H1 (cell line): Measurements from ENCODE around the gene TNKS2. TPM values are rescaled to one million over a fixed set of nuclear protein-coding genes. Genes with fewer than 3 reads are reported as not detected.

ENCODE experiments used
- CTCF ChIA-PET: fragments of 300-600 bp; sonication (Branson Sonifier 250); formaldehyde crosslinking; loops from one replicate; lab custom pipeline; 2021; ENCODE audit not compliant: partially characterized antibody; lab: Charles Lee
- POLR2A ChIA-PET: fragments of 300-600 bp; sonication (Branson Sonifier 250); formaldehyde crosslinking; loops from one replicate; lab custom pipeline; 2021; ENCODE audit warnings: inconsistent platforms; ENCODE audit not compliant: partially characterized antibody; lab: Charles Lee
- DNase-seq, 2 experiments: peaks; one replicate each; pipeline versions ENCODE4 v3.0.0 to v3.0.0-alpha.2; 2010 to 2022; ENCODE audit warnings: low spot score in 2 of 2, low read depth in 1 of 2, mixed read lengths in 1 of 2
- FAIRE-seq: peaks from 2 replicates; lab custom pipeline; 2011; peaks lifted over from hg19 to GRCh38; lab: Jason Lieb, UNC
- H2AFZ ChIP-seq: 2 replicates; pipeline ENCODE4 v1.8.1; 2012; ENCODE audit warnings: low read length, inconsistent platforms
- H2AK5ac ChIP-seq: 2 replicates; pipeline ENCODE4 v1.6.1; 2013; ENCODE audit warnings: low read depth, low read length
- H2BK120ac ChIP-seq: replicated peaks from 2 replicates; pipeline ENCODE3; 2013; ENCODE audit warnings: low read depth, low read length, inconsistent platforms
- H2BK12ac ChIP-seq: 2 replicates; pipeline ENCODE4 v1.6.1; 2013; ENCODE audit warnings: low read depth, low read length
- H2BK15ac ChIP-seq: 2 replicates; pipeline ENCODE4 v1.6.1; 2013; ENCODE audit warnings: low read length
- H2BK20ac ChIP-seq: 2 replicates; pipeline ENCODE4 v1.6.1; 2013; ENCODE audit warnings: low read length
- H2BK5ac ChIP-seq: 2 replicates; pipeline ENCODE4 v1.6.1; 2013; ENCODE audit warnings: low read depth, low read length
- H3K14ac ChIP-seq: 2 replicates; pipeline ENCODE4 v1.6.1; 2013; ENCODE audit warnings: inconsistent platforms; ENCODE audit not compliant: insufficient read length
- H3K18ac ChIP-seq: 2 replicates; pipeline ENCODE4 v1.6.1; 2013; ENCODE audit warnings: low read length; ENCODE audit errors: extremely low read depth
- H3K23ac ChIP-seq: 2 replicates; pipeline ENCODE4 v1.6.1; 2013; ENCODE audit warnings: inconsistent platforms; ENCODE audit not compliant: insufficient read length
- H3K23me2 ChIP-seq: 2 replicates; pipeline ENCODE4 v1.6.1; 2013; ENCODE audit warnings: low read depth, low read length
- H3K27ac ChIP-seq: 2 replicates; pipeline ENCODE4 v1.6.1; 2011; ENCODE audit warnings: low read depth, low read length, inconsistent platforms
- H3K27me3 ChIP-seq, 4 experiments: replicated peaks in 1 of 4; 1 replicate in 1 of 4; 2 replicates in 3 of 4; pipeline versions ENCODE4 v1.6.1 to v1.8.1; 2011 to 2013; ENCODE audit warnings: low read length in 3 of 4, mild to moderate bottlenecking in 3 of 4, inconsistent platforms in 2 of 4, mixed read lengths in 2 of 4, moderate library complexity in 1 of 4; ENCODE audit not compliant: control insufficient read depth in 3 of 4, insufficient read depth in 3 of 4; ENCODE audit errors: extremely low read depth in 1 of 4
- H3K36me3 ChIP-seq, 4 experiments: 2 replicates each; pipeline versions ENCODE4 v1.6.1 to v1.8.1; 2011 to 2013; ENCODE audit warnings: mild to moderate bottlenecking in 4 of 4, low read length in 3 of 4, moderate library complexity in 2 of 4, control low read depth in 1 of 4, inconsistent platforms in 1 of 4; ENCODE audit not compliant: insufficient read depth in 4 of 4, control insufficient read depth in 2 of 4
- H3K4ac ChIP-seq: replicated peaks from 2 replicates; pipeline ENCODE3; 2013; ENCODE audit warnings: low read length, low read depth, mixed read lengths, inconsistent platforms; ENCODE audit not compliant: insufficient read length
- H3K4me1 ChIP-seq, 4 experiments: replicated peaks in 1 of 4; 1 replicate in 1 of 4; 2 replicates in 3 of 4; pipeline versions ENCODE4 v1.6.1 to v1.8.1; 2011 to 2013; ENCODE audit warnings: low read length in 3 of 4, inconsistent platforms in 2 of 4, mixed read lengths in 1 of 4; ENCODE audit not compliant: insufficient read depth in 4 of 4, control insufficient read depth in 3 of 4
- H3K4me2 ChIP-seq, 2 experiments: 2 replicates each; pipeline versions ENCODE4 v1.6.1 to v1.8.1; 2011 to 2013; ENCODE audit warnings: low read depth in 2 of 2, low read length in 2 of 2, control low read depth in 1 of 2, inconsistent platforms in 1 of 2, mild to moderate bottlenecking in 1 of 2; ENCODE audit not compliant: insufficient read depth in 1 of 2
- H3K4me3 ChIP-seq, 4 experiments: fragments of 200-600, 300-600 bp in 1 of 4; sonication (generic), shearing (Covaris generic), sonication (Bioruptor Twin) in 1 of 4; 2 replicates each; pipeline versions ENCODE4 v1.5.1 to v1.8.1; 2011 to 2016; ENCODE audit warnings: low read length in 4 of 4, low read depth in 3 of 4, control low read depth in 2 of 4, inconsistent platforms in 2 of 4, mild to moderate bottlenecking in 2 of 4, mixed read lengths in 1 of 4, moderate library complexity in 1 of 4; ENCODE audit not compliant: insufficient read depth in 2 of 4; ENCODE audit errors: extremely low read depth in 1 of 4
- H3K56ac ChIP-seq: replicated peaks from 2 replicates; pipeline ENCODE3; 2013; ENCODE audit warnings: low read depth, mild to moderate bottlenecking, mixed read lengths, low read length, inconsistent platforms; ENCODE audit not compliant: insufficient read length
- H3K79me1 ChIP-seq: 2 replicates; pipeline ENCODE4 v1.6.1; 2013; ENCODE audit warnings: low read depth, low read length, control low read depth
- H3K79me2 ChIP-seq, 2 experiments: 2 replicates each; pipeline versions ENCODE4 v1.6.1 to v1.8.1; 2012 to 2013; ENCODE audit warnings: low read length in 2 of 2, mild to moderate bottlenecking in 2 of 2, inconsistent platforms in 1 of 2; ENCODE audit not compliant: insufficient read depth in 2 of 2, control insufficient read depth in 1 of 2
- H3K9ac ChIP-seq, 4 experiments: replicated peaks in 1 of 4; 1 replicate in 1 of 4; 2 replicates in 3 of 4; pipeline versions ENCODE4 v1.6.1 to v1.8.1; 2011 to 2013; ENCODE audit warnings: low read depth in 3 of 4, low read length in 3 of 4, control low read depth in 2 of 4, mild to moderate bottlenecking in 2 of 4, moderate library complexity in 2 of 4, inconsistent platforms in 1 of 4; ENCODE audit errors: extremely low read depth in 1 of 4
- H3K9me3 ChIP-seq, 2 experiments: 2 replicates each; pipeline versions ENCODE4 v1.6.1 to v1.8.1; 2012 to 2013; ENCODE audit warnings: mild to moderate bottlenecking in 2 of 2, moderate library complexity in 2 of 2, control low read depth in 1 of 2, inconsistent platforms in 1 of 2, low read depth in 1 of 2, low read length in 1 of 2, mixed read lengths in 1 of 2; ENCODE audit not compliant: insufficient read depth in 2 of 2
- H4K20me1 ChIP-seq, 2 experiments: replicated peaks in 1 of 2; 2 replicates each; pipeline versions ENCODE3 to v1.8.1; 2011 to 2013; ENCODE audit warnings: inconsistent platforms in 2 of 2, low read length in 2 of 2, mild to moderate bottlenecking in 1 of 2; ENCODE audit not compliant: insufficient read depth in 2 of 2, control insufficient read depth in 1 of 2
- H4K5ac ChIP-seq: 2 replicates; pipeline ENCODE4 v1.6.1; 2013; ENCODE audit warnings: low read length, low read depth, mixed read lengths, inconsistent platforms; ENCODE audit not compliant: insufficient read length
- H4K8ac ChIP-seq: 2 replicates; pipeline ENCODE4 v1.8.0; 2013; ENCODE audit warnings: mild to moderate bottlenecking, moderate library complexity, low read length, inconsistent platforms; ENCODE audit not compliant: insufficient read depth; ENCODE audit errors: extremely low read depth
- H4K91ac ChIP-seq: replicated peaks from 2 replicates; pipeline ENCODE3; 2013; ENCODE audit warnings: low read length, mixed read lengths, inconsistent platforms; ENCODE audit not compliant: insufficient read length
- BCL11A ChIP-seq, 2 experiments: IDR thresholded peaks; one replicate each; pipeline ENCODE4 v1.6.1; 2011; ENCODE audit warnings: low read depth in 2 of 2, low read length in 2 of 2, mild to moderate bottlenecking in 2 of 2
- TBP ChIP-seq: IDR thresholded peaks from 2 replicates; pipeline ENCODE4 v1.6.1; 2011; ENCODE audit warnings: low read depth, low read length, improper control_type of control experiment
- WGBS, 2 experiments: shearing (Covaris generic) in 1 of 2; methylation state at CpG; one replicate each; pipeline versions ENCODE4 v1.1.6 to v1.1.7; 2013 to 2015; ENCODE audit warnings: low lambda C conversion rate in 2 of 2, mixed read lengths in 2 of 2, inconsistent platforms in 1 of 2, low coverage in 1 of 2, missing lambda C conversion rate in 1 of 2; ENCODE audit not compliant: insufficient replicate concordance in 2 of 2, insufficient coverage in 1 of 2, insufficient read length in 1 of 2; ENCODE audit errors: extremely low coverage in 1 of 2, missing lambda C conversion rate in 1 of 2; 5-methylcytosine and 5-hydroxymethylcytosine counted together
- polyA plus RNA-seq, 7 experiments: library from polyadenylated mRNA; depleted of rRNA in 3 of 7; stranded (reverse) in 5 of 7; unstranded in 2 of 7; fragments of >200 nt in 5 of 7; fragments of 200-250 nt in 2 of 7; gene quantifications; 1 replicate in 5 of 7; 2 replicates in 1 of 7; 4 replicates in 1 of 7; pipeline versions ENCODE4 v1.2.1 to v1.2.3, GENCODE V29; 2011 to 2013; ENCODE audit warnings: missing spikeins in 2 of 7, mixed read lengths in 2 of 7
- total RNA-seq: library from RNA; stranded (reverse); fragmentation: NEBNext Ultra II Directional; extraction: Animal tissue kit (Norgen Biotek cat#: 25700); gene quantifications from 2 replicates; pipeline ENCODE4 v1.2.1, GENCODE V29; 2021

The TNKS2 gene
- total and polyA plus RNA-seq, 2 of the 8 experiments (the other 6 are each of a cell fraction or from before 2014, with no cell fraction given) = 23.3 to 73.6 TPM

GRCh38 chr10:91864744-91865143, 66.5 kb downstream of the TNKS2 start:
- Histone ChIP-seq H2BK5ac (no peak overlapping the region), H3K56ac (no peak overlapping the region), H3K4ac (no peak overlapping the region), H2BK120ac (no peak overlapping the region), H3K4me2 (no peak overlapping the region), H3K36me3 (peaks cover 0 to 37% (median 12%) of the 10 kb centered on the region in 4 experiments; a peak in 5 of 8 replicates), H4K8ac (no peak overlapping the region), H3K27me3 (no peaks in the 10 kb centered on the region), H3K18ac (no peak overlapping the region), H2BK15ac (no peak overlapping the region), H4K5ac (no peak overlapping the region), H3K9ac (no peak overlapping the region), H2BK20ac (no peak overlapping the region), H3K23ac (no peak overlapping the region), H3K14ac (no peak overlapping the region), H3K79me1 (no peaks in the 10 kb centered on the region), H3K4me3 (no peak overlapping the region), H4K91ac (no peak overlapping the region), H3K4me1 (peaks cover 0 to 6% (median 4%) of the 10 kb centered on the region in 4 experiments; a peak in 4 of 7 replicates), H4K20me1 (no peaks in the 10 kb centered on the region), H2AK5ac (no peak overlapping the region), H3K27ac (no peak overlapping the region), H3K23me2 (no peaks in the 10 kb centered on the region), H3K9me3 (no peaks in the 10 kb centered on the region), H2AFZ (no peak overlapping the region), H3K79me2 (no peaks in the 10 kb centered on the region), H2BK12ac (no peak overlapping the region)
- CTCF ChIA-PET = interaction anchor here (0.6 to 2.5 kb wide), 12 partner anchors 8 to 285 kb away, joined by 3 to 9 read pairs (median 4); no protein-coding TSS in a partner anchor
- no peak for FAIRE-seq
- DNase-seq = no peak
- TF ChIP-seq BCL11A (IDR thresholded peaks at IDR 0.05; ENCODE audit: low read depth in 2 of 2, low read length in 2 of 2) = no peak
- no peak for TF ChIP-seq TBP
- POLR2A ChIA-PET = interaction anchor here (0.6 to 1.4 kb wide), 8 partner anchors 10 to 59 kb away, joined by 3 to 6 read pairs (median 4); partner anchors contain the start of genes BTAF1 and FGFBP3
- 80 to 100% methylated on average over 1 to 2 of the region's 2 CpGs for WGBS, 2 experiments
